ENCODE results near the gene PIP5K1B. TPM values are rescaled to one million over a fixed set of nuclear protein-coding genes. Genes with fewer than 3 reads are reported as not detected.

PIP5K1B gene
- total and polyA plus RNA-seq, 10 of the 15 experiments (the other 5 are each of a cell fraction or from before 2014, with no cell fraction given): 6.8 to 16.3 (median 10.6) TPM

GRCh38 chr9:68749135-68749534 is 44.1 kb downstream of the PIP5K1B start (continued):
- TF ChIP-seq TCF7 (IDR thresholded peaks at IDR 0.05; ENCODE audit: borderline replicate concordance) (no peak), POLR2AphosphoS2 (IDR thresholded peaks at IDR 0.05; ENCODE audit: low read depth, low read length) (no peak), CBFB (IDR thresholded peaks at IDR 0.05; ENCODE audit: low read depth) (no peak), GATAD2B (conservative IDR thresholded peaks at IDR 0.05; ENCODE audit: low read depth) (no peak), CBX5 (IDR thresholded peaks at IDR 0.05; ENCODE audit: low read depth) (no peak), CREM (IDR thresholded peaks at IDR 0.05; ENCODE audit: low read depth) (no peak)

- 98% methylated on average over 3 of the region's 3 CpGs for WGBS (ENCODE audit: insufficient coverage, insufficient replicate concordance, low lambda C conversion rate, missing lambda C conversion rate)
- intact Hi-C loops (cut with micrococcal nuclease; ENCODE audit: unreplicated experiment): no loop called here
- ChIA-PET RAD21 (ENCODE audit: unreplicated experiment) (no interaction called here), CTCF (no interaction called here), POLR2A (no interaction called here), SMC1A (ENCODE audit: uncharacterized antibody, unreplicated experiment) (interaction anchor here (1.0 to 1.3 kb wide), 2 partner anchors 11 to 27 kb away, joined by 4 read pairs; no protein-coding TSS in a partner anchor)
- H3K4me3 ChIP-seq: no peak overlapping the region
- BruUV-seq (replicated peaks): no TSS peak
- no peak for FAIRE-seq
- H2AFZ ChIP-seq (ENCODE audit: control insufficient read depth, low read depth, low read length): no peak overlapping the region
- no peak overlapping the region for H3K9ac ChIP-seq (ENCODE audit: control insufficient read depth, insufficient read depth, low read length)
- no peak overlapping the region for H3K27ac ChIP-seq (ENCODE audit: control insufficient read depth, insufficient read depth)
- H3K4me2 ChIP-seq (ENCODE audit: control insufficient read depth, insufficient read depth): no peak overlapping the region
- no peaks in the 10 kb centered on the region for H3K4me1 ChIP-seq (ENCODE audit: control insufficient read depth, insufficient read depth, low read length)
- DNase-seq (ENCODE audit: low read depth, low spot score): no peak
- no peaks in the 10 kb centered on the region; the same call in 1 of the 2 replicates for H4K20me1 ChIP-seq (ENCODE audit: control insufficient read depth, insufficient read depth)
- TF ChIP-seq GABPA (IDR thresholded peaks at IDR 0.05; ENCODE audit: low read depth) (no peak), FOS (IDR thresholded peaks at IDR 0.05; ENCODE audit: borderline replicate concordance, extremely low read depth, insufficient read length) (no peak), STAT1 (conservative IDR thresholded peaks at IDR 0.05) (no peak), MTA2 (IDR thresholded peaks at IDR 0.05; ENCODE audit: low read depth) (no peak), USF2 (IDR thresholded peaks at IDR 0.05; ENCODE audit: borderline replicate concordance, low read depth, low read length) (no peak), SMC3 (IDR thresholded peaks at IDR 0.05; ENCODE audit: borderline replicate concordance, low read length) (no peak), MEF2A (IDR thresholded peaks at IDR 0.05; ENCODE audit: insufficient read depth, low read depth, low read length) (no peak)
- no peaks in the 10 kb centered on the region for H3K79me2 ChIP-seq (ENCODE audit: control insufficient read depth, insufficient read depth, low read length)
- H3K9me3 ChIP-seq (replicated peaks; ENCODE audit: control insufficient read depth, insufficient read depth, low read length): no peaks in the 10 kb centered on the region
- in situ Hi-C loops (cut with MboI): no loop called here
- H3K27me3 ChIP-seq (replicated peaks in 1 of 2; ENCODE audit: control insufficient read depth in 2 of 2, insufficient read depth in 2 of 2, low read length in 1 of 2): no peaks in the 10 kb centered on the region
- ATAC-seq: no peak
- no peaks in the 10 kb centered on the region; a peak in 1 of 4 replicates for H3K36me3 ChIP-seq (ENCODE audit: control insufficient read depth in 2 of 2, insufficient read depth in 2 of 2, low read length in 1 of 2)
Observed at GRCh38 chr9:68749579-68750159, 44.6 kb downstream of the PIP5K1B start.
